Bone marrow (tissue), 2 donors: ENCODE measurements around the gene SNAP29.
"Not testable (repeated sequence)": the region's sequence is repeated elsewhere in the genome, so short reads cannot be mapped to it uniquely, and the experiment has no call there.

Experiments used
- DNase-seq, 2 donors: peaks; one replicate each; lab custom pipeline; 2025; lab: John Stamatoyannopoulos, UW

Gene SNAP29

GRCh38 chr22:20866736-20867135 lies 7.9 kb downstream of the SNAP29 start:
- DNase-seq: no peak

DNA sequence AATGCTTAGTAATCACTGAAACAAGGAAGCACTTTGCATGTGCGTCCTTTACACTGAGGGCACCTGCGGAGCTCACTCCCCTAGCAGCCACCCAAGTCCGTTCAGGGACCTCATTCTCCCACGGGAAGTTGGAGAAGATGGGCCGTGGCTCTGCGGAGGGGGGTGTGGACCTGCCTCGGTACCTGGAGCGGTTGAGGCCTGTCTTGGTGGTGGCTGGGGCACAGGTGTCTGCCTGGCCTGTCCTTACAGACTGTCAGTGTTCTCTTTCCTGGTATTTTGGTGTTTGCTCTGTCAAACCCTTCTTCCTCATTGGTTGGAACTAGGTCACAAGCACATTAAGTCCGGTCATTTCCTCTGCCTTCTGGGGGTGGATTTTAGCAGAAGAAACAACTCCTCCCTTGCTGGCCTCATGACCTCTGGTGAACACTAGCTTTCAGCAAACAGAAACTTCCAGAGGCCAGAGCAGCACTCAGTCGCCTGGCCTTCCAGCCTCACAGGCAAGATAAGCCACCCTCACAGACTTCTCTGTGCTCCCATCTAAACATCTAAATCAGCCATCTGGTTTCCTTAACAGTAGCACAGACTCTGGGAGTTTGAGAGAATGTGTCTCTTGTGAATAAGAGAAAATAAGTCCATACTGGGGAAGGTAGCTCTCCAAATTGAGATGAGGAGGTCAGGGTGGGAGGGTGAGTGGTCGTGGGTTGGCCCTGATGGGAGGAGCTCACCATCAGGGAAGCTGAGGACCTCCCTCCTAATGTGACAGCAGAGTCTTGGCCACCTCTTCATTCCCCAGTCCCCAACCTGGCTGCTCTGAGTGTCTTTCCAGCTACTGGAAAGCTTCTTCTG lies 8.6 kb downstream of the SNAP29 start:
- DNase-seq: peak in 1 of 2 donors; percentile 33

- no peak for DNase-seq
Measured at GRCh38 chr22:20868025-20868962, 9.5 kb downstream of the SNAP29 start.

DNA sequence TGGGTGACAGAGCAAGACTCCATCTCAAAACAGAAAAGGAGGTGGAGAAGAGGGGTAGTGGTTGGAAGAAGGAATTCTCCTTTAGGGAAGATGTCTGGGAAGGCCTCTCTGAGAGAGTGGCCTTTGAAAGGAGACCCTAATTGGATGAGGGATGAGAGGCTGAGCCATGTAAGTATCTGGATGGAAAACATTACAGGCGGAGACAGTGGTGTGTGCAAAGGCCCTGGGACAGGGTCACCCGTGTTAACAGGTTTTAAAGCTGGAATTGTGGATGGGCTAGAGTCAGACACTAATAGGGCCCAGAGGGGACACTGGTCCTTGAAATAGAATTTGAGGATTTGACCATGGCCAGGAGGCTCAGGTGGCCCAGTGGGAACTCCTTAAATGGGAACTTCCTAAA lies 10.4 kb downstream of the SNAP29 start:
- no peak for DNase-seq

- DNase-seq: no peak
Measured at GRCh38 chr22:20873214-20873613, 14.4 kb downstream of the SNAP29 start.

- no peak for DNase-seq
Measured at GRCh38 chr22:20875296-20875695, 16.5 kb downstream of the SNAP29 start.

GRCh38 chr22:20877715-20878114 lies 18.9 kb downstream of the SNAP29 start:
- no peak for DNase-seq

GRCh38 chr22:20881231-20881630 lies 22.4 kb downstream of the SNAP29 start:
- no peak for DNase-seq

DNA sequence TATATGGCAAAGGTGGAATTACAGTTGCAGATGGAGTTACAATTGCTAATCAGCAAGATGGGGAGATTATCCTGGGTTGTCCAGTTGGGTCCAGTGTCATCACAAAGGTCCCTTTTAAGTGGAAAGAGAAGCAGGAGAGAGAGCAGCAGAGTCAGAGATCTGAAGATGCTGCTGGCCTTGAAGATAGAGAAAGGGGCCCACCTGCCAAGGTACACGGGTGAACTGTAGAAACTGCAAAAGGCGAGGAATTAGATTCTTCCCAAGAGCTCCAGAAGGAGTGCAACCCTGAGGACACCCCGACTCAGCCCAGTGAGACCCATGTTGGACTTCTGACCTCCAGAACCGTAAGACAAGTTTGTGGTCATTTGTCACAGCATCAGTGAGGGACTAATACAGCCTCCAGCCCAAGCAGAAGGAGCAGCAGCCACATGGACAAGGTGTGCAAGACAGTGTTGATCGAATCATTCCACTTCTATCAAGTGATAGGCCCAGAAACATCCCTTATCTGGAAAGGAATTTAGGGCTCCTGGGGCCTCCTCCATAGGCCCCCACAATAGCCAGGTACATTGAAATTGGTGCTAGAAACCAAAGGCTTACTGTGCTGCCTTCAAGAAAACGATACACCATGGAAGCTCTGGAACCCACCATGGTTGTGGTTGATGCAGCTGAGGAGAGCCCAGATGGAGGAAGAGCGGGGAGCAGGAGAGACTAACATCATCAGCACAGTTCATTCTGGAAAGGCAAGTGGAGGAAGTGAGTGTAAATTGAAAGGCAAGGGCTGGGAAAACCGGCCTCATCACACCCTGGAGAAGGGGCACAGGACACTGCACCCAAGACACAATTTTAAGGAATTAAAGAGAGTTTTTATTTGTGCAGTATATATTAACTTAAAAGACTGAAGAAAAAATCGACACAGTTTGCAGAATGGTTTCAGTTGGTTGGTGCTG lies 23.3 kb downstream of the SNAP29 start:
- DNase-seq: no peak

DNA sequence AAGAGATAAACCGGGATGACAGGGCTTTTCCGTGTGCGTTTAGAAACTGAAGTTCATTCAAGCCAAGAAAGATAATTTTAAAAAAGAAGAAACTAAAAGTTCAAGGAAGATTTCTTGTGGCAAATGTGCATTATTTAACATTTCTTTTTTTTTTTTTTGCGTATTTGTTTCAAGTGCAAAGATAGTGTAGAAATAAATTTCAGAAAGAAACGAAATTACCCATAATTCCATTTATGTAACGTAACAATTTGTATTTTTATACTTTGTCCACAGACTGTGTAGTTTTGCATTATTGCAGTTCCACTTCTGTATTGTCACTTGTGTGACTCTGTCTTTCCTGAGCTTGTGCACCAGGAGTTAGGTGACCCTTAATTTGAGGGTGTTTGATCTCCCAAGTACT lies 24.0 kb downstream of the SNAP29 start:
- no peak for DNase-seq

GRCh38 chr22:20884454-20884853 lies 25.6 kb downstream of the SNAP29 start:
- DNase-seq: no peak

GRCh38 chr22:20885017-20885556 lies 26.3 kb downstream of the SNAP29 start:
- no peak for DNase-seq

DNA sequence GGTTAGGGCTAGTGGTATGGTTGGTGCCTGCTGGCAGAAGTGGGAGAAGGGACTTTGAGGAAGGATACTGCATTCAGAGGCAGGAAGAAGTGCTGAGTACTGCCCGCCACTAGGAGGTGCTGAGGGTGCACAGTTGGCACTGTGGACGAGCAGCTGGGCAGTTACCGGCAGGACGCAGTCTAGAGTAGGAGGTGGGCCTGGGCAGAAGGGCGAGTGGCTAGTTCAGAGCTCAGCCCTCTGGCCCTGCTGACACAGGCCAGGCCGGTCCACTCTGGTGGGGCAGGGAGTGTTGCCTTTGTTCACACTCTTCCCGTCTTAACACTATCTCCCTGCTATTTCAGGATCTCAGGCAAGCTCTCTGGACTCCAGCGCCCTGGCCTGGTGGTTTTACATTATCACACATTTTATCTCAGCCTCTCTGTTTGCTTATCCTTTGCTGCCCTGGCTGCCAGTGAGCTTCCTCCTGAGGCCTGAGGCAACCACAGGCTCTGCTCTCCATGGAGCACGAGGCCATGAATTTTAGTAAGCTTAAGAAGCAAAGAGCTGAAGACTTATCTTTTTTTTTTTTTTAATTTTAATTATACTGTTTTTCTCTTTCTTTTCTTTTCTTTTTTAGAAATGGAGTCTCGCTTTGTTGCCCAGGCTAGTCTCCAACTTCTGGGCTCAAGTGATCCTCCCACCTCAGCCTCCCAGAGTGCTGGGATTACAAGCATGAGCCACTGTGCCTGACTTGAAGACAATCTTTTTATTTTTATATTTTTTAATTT lies 26.9 kb downstream of the SNAP29 start:
- peak; percentile 54 to 62 for DNase-seq

DNA sequence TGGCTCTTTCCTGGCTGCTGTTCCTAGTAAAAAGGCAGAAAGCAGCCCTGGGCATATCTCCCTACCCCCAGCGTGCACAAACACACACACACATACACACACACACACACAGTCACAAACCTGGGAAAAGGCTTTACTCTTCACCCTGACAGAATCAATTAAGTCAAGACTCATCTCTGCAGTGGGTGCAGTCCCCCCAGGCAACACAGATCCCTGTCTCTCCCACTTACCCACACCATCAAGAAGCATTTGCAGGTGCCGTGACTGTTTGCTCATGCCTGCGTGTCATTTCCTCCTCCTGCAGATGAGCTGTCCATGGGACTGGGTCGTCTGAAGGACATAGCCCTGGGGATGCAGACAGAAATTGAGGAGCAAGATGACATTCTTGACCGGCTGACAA lies 28.6 kb downstream of the SNAP29 start:
- no peak for DNase-seq

GRCh38 chr22:20889025-20889704 lies 30.4 kb downstream of the SNAP29 start:
- DNase-seq: no peak

DNA sequence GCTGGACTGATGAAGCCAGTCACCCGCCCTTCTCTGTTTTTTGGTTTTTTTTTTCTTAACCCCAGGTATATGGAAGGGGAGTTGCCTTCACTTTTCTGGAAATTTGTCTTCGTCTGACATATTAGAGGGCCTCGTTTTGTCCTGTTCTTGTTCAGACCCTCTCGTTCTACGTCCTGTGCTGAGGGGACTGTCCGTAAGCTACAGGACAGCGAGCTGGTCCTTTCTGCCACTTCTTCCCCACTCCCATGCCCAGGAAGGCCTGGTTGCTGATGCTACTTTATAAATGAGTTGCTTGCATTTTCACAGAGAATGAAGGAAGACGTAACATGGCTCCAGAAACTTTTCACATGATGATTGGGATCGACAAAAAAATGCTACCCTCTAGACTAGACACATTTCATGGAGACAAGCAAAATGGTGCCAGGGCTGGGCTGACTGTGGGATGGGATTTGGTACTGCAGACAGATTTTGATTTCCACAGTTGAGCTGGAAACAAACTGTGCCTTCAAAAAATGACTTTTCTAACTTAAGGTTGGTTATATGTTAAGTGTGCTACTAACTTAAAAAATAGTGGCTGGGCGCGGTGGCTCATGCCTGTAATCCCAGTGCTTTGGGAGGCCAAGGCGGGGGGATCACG lies 31.2 kb downstream of the SNAP29 start:
- DNase-seq: no peak

- no peak for DNase-seq
Measured at GRCh38 chr22:20890975-20891374, 32.2 kb downstream of the SNAP29 start.

DNA sequence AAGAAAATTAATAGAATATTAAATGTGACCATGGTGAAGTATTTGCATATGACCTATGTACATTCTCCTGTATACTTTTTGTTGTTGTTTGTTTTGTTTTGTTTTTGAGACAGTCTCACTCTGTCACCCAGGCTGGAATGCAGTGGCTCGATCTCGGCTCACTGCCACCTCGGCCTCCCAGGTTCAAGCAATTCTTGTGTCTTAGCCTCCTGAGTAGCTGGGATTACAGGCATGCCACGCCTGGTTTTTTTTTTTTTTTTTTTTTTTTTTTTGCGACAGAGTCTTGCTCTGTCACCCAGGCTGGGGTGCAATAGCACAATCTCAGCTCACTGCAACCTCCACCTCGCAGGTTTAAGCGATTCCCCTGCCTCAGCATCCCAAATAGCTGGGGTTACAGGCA lies 38.9 kb downstream of the SNAP29 start:
- not testable (repeated sequence) for DNase-seq

DNA sequence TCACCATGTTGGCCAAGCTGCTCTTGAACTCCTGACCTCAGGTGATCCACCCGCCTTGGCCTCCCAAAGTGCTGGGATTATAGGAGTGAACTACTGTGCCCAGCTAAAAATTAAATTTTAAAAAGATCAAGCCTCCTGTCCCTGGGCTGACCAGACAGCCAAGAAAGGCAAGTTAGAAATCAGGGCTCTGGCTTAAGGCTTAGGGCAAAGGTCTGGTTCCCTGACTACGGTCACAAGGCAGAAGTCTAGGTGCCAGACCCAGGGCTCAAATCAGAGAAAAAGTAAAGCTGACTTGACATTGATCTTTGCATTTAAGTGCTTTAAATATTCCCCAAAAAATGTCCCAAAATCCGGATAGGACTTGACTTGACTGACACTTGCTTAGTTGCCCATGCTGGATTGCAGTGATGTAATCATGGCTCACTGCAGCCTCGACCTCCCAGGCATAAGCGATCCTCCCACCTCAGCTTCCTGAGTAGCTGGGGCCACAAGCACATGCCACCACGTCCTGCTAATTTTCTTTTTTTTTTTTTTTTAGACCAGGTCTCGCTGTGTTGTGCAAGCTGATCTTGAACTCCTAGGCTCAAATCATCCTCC lies 41.1 kb downstream of the SNAP29 start:
- DNase-seq: no peak
